NK-92 treated with Interleukin-12 subunit alpha and Interleukin-12 subunit beta, amount 100 ng/mL, for 24 hours (cell line): Measurements from ENCODE around the gene RMND5B.

Source experiments
- DNase-seq: peaks from one replicate; lab custom pipeline; 2025; lab: John Stamatoyannopoulos, UW

The RMND5B gene

DNA sequence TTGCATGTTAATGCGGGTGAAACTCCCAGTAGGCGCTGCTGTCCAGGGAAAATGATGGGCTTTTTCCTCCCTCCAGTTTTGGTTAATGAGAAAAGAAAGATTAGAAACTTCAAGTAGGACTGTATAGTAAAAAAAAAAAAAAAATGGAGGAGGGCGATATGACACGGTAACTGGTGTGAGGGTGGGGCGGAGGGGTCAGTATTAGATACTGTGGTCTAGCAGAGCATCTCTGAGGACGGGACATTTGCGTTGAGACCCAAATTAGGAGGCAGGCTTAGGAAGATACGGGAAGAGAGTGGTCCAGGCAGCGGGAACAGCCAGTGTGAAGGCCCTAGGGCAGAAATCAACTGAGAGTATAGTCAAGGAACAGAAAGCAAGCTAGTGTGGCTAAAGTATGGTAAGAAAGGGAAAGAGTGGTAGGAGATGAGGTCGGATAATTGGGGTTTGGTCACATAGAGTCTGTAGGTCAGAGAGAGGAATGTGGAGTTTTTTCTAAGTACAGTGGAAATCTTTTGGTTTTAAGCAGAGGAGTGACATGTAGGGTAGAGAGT is 707 bp downstream of the RMND5B start:
- no peak for DNase-seq

DNA sequence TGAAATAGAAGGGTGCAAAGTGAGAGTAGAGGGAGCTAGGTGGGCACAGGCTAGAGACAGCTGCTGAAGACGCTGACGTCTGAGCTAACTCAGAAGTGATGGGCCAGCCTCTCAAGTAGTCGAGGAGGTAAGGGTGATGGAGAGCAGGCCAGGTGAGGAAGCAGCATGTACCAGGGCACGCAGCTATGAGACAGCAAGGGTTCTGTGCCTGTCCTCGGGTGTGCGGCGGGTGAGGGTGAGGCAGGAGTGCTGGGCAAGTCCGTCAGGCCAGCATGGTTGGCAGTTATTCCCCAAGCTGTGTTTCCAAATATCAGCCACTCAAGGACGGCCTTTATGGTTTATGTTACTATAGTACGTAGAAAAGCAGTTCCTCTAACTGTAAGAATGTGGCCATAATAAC is 6.2 kb downstream of the RMND5B start:
- DNase-seq: no peak

DNA sequence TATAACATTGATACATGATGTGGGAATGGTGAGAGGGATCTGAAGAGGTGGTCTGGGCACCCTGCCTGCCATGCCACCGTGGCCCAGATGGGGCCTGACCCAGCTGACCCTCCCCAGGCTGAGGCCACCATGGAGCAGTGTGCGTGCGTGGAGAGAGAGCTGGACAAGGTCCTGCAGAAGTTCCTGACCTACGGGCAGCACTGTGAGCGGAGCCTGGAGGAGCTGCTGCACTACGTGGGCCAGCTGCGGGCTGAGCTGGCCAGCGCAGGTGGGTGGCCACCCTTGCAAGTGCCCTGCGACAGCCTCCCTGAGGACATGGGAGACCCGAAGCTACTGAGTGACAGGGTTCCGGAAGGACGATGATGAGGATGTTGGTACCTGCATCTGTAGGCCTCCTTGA is 7.2 kb downstream of the RMND5B start:
- DNase-seq: no peak

DNA sequence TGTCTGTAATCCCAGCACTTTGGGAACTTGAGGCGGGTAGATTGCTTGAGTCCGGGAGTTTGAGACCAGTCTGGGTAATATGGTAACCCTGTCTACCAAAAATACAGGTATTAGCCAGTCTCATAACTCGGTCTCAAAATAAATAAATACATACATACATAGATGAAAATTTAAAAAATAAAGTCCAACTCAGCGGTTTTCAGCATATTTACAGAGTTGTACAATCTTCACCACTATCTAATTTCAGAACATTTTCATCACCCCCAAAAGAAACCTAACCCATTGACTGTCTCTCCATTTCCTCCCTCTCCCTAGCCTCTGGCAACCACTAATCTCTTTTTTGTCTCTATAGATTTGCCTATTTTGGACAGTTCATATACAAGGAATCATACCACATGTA is 10.7 kb downstream of the RMND5B start:
- no peak for DNase-seq

DNA sequence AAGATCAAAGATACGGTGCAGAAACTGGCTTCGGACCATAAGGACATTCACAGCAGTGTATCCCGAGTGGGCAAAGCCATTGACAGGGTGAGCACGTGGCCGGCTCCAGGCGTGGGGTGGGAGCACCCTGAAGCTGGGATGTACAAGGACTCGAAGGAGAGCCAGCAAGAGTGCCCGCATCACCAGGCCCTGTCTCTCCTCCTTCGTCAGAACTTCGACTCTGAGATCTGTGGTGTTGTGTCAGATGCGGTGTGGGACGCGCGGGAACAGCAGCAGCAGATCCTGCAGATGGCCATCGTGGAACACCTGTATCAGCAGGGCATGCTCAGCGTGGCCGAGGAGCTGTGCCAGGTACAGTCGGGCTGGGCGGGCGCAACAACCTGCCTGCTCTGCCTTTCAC is 11.8 kb downstream of the RMND5B start:
- no peak for DNase-seq

DNA sequence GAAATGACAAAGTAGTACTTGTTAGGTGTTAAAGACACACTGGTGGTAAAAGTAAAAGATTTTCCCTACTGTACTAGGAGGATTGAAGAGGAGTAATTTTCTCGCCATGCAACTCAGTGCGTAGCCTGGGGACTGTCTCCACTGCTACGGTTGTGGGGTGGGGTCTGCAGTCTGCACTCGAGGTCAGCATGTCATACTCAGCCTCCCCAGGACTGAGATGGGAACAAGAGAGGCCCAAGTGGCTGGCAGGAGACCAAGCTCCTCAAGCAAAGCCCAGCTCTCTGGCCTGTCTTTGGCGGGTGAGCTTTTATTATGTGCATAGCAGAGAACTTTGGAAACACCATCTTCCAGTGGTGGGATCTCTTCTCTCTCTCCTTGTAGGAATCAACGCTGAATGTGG is 12.4 kb downstream of the RMND5B start:
- DNase-seq: no peak

DNA sequence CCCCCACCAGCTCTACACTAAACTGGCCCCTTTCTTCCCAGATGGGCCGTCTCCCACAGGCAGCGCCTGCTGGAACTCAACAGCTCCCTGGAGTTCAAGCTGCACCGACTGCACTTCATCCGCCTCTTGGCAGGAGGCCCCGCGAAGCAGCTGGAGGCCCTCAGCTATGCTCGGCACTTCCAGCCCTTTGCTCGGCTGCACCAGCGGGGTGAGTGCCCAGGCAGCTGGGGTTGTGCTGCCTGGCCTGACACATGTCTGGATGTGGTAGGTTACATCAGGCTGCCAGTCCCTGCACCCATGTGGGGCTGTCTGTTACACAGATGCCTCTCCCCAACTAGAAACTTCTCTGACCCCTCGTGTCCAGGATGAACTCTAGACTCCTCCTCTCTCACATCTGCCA is 13.1 kb downstream of the RMND5B start:
- DNase-seq: no peak

DNA sequence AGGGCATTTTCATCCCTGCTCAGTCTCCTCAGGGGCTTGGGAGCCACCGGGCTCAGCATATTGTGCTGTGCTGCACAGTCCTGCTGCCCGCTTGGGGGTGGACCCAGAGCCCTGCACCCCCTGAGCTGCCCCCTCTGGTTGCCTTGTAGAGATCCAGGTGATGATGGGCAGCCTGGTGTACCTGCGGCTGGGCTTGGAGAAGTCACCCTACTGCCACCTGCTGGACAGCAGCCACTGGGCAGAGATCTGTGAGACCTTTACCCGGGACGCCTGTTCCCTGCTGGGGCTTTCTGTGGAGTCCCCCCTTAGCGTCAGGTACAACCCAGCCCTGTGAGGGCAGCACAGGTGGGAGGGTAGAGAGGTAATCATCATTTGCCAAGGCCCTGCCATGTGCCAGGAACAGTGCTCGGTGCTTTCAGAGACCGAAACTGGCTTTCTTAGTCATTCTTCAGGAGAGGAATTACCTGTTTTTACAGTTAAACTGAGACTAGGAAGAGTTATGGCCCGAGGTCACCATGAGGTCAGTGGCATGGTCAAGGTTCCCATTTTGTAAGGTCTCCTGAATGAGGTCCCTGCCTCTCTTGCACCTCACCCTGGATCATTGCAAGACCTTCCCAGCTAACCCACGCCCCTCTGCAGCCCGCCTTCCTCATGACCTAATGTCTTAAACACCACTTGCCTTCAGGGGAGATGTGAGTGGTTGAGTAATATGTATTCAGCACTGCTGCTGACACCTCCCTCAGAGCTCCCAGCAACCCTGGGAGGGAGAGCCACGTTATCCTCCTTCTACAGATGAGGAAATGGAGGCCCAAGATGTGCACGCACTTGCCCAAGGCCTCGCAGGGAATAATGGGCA is 15.4 kb downstream of the RMND5B start:
- DNase-seq: peak; percentile 14

DNA sequence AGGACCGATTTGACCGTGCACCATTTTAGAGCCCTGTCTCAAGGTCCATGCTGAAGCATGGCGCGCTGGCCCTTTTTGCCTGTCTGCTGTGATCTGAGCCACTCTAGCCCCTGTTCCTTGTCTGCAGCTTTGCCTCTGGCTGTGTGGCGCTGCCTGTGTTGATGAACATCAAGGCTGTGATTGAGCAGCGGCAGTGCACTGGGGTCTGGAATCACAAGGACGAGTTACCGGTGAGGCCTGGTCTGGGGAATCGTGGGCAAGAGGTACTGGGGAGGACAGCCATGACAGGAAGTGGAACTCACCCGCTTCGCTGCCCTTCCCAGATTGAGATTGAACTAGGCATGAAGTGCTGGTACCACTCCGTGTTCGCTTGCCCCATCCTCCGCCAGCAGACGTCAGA is 16.6 kb downstream of the RMND5B start:
- no peak for DNase-seq

DNA sequence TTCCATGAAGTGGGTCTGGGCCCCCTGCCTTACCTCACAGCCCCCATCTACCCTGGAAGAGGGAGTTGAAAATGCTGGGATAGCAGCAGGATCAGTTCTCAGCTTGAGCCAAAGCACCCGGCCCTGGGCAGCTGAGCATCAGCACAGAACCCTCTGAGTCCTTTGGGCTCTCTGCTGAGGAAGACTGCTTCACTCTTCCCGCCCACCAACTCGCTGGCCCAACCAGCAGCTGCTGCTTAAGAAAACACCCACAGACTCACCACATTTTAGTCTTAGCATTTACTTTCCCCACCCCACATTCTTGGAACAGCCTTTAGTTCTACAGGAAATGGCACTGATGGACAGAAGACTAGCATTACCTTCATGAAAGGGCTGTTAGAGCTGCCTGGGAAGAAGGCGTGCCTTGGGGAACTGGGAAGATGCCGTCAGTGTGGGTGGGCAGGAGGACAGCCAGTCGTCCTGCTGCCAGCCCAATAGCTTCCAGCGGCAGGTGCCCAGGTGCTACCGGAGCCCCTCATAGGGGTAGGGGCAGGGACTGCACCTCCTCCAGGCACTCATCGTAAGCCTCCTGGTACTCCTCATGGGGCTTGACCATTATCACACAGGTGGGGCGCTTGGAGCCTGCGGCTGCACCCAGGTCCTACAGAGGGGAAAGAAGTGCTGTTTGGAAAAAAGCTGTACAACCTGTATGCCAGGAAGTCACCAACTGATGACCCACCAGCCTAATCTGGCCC is 18.6 kb downstream of the RMND5B start:
- no peak for DNase-seq

DNA sequence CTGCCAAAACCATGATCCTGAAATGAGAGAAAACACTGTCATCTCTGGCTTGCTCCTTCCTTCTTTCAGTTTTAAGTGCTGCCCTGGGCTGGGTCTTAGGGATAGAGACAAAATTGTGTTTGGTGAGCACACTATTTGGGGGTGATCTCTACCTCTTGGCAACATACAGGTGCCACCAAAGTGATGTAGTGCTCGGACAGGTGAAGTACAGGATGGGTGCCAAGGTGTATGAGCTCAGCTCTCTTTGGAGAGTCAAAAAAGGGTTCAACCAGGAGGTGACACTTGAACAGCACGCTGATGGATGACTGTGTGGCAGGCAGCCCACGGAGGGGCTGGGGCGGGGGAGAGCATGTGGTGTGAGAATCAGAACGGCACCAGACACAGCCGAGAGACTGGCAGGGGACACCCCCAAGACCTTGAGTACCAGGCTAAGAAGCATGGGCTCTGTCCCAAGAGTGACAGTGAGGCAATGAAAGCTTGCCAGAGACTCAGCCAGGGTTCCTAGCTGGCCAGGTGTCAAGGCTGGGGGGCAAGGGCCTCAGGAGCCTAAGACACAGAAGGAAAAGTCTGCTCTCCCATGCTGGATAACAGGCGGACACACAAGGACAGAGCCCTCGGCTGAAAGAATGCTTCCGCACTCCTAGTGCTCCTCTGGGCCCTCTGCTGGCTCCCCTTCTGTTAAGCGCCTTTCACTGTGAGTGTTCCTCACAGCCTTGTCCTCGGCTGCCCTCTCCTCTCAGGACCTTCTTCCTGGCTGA is 20.3 kb downstream of the RMND5B start:
- no peak for DNase-seq

DNA sequence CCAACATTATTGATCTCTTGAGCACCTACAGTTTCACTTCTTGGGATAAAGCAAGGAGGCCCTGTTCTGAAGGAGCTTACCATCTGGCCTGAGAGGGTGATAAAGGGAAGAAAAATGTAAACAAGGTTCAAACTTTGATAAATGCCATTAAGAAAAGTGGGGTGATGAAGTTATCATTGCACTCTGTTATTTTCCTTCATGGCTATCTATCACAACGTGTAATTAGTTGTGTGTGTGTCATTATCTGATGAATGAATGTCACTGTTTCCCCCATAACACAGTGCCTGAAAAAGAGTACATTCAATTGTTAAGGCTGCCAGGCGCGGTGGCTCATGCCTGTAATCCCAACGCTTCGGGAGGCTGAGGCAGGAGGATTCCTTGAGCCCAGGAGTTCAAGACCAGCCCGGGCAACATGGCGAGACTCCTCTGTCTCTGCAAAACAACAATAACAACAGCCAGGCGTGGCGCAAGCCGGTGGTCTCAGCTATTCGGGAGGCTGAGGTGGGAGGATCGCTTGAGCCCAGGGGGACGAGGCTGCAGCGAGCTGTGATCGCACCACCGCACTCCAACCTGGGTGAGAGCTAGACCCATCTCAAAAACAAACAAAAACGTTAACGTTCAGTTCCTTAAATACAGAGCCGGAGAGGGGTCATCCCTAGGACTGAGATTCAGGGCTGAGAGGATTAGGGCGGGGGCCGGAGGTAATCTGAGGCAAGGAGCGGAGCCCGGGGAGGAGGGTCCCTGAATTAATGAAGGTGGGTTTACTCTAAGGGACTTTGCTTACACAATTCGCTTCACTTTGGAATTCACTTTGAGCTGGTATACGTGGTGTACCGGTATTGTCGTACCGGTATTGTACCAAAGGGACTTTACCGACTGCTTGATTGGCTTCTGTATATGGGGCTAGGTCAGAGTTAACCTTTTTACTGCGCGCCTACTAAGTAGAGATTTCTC is 22.0 kb downstream of the RMND5B start:
- DNase-seq: no peak

DNA sequence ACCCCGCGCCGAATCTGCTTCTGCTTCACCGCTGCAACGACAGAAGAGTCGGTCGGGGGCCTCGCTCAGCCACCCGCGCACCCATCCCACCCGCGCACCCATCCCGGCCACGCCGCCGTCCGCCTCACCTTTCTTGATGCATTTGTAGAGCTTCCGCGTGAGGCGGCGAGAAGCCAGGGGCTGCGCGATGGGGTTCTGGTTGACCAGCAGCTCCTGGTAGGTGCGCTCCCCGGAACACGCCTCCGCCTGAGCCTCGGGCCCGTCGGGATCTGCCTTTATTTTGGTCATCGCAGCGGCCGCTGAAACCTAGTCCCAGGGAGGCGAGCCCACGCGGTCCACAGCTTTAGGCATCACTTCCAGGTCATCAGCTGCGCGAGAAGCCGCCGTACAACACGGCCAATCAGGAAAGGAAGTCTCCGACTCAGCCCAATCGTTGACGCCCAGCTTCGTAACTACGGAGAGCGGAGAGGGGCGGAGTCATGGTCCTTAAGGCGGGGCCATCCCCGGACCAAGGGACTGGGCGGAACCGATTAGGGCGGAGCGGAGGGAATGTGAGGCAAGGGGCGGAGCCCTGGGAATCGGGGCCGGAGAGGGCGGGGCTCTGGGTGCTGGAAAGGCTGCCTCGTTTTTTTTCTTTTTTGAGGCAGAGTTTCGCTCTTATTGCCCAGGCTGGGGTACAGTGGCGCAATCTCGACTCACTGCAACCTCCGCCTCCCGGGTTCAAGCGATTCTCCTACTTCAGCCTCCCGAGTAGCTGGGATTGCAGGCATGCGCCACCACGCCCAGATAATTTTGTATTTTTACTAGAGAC is 22.9 kb downstream of the RMND5B start, which contains the start of gene NHP2:
TSS of gene NHP2 (minus strand) at position 356 of the 811 bp plus-strand sequence. CDS start at position 288, 68 bp downstream.
- DNase-seq: peak; percentile 95

DNA sequence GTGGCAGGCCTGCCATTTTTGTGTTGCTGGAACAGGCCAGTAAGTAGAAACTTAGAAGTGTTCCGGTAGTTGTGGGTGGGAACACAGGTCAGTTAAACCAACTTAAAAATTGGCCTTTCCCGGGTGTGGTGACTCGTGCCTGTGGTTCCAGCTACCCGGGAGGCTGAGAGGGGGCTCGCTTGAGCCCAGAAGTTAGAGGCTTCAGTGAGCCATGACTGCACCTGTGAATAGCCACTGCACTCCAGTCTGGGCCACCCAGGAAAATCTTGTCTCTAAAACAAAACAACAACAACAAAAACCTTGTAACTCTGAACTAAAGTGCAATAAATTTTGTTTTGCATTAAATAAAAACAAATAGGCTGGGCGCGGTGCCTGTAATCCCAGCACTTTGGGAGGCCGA is 24.3 kb downstream of the RMND5B start:
- no peak for DNase-seq

DNA sequence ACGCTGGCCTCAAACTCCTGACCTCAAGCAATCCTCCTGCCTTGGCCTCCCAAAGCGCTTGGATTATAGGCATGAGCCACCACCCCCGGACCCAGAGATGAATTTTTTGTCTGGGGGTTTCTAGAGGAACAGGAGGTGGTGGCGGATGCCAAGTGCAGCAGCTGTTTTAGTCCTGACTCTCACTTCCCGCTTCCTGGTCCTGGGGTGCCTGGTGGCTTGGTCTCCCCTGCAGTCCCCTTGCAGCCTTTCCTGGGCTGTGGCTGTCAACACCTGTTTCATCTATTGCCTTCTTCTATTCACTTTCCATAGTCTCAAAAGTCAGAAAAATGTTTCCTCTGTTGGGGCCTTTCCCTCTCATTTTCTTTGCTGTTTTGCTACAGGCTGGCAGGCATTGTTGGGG is 29.4 kb downstream of the RMND5B start:
- DNase-seq: no peak

DNA sequence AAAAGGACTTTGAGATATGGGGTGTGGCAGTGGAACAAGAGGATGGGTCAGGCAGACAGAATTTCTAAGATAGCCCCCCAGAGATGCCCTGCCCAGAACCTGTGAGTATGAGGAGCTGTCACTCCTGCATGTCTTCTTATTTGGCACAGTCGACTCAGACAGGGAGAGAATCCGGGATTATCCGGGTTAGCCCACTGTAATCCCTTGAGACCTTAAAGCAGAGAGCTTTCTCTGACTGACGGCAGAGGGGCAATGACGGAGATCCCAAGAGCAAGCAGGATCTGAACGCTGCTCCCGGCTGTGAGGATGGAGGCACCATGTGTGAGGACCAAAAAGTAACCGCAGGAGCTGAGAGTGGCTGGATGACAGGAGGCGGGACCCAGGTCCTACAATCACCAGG is 31.7 kb downstream of the RMND5B start:
- DNase-seq: no peak

DNA sequence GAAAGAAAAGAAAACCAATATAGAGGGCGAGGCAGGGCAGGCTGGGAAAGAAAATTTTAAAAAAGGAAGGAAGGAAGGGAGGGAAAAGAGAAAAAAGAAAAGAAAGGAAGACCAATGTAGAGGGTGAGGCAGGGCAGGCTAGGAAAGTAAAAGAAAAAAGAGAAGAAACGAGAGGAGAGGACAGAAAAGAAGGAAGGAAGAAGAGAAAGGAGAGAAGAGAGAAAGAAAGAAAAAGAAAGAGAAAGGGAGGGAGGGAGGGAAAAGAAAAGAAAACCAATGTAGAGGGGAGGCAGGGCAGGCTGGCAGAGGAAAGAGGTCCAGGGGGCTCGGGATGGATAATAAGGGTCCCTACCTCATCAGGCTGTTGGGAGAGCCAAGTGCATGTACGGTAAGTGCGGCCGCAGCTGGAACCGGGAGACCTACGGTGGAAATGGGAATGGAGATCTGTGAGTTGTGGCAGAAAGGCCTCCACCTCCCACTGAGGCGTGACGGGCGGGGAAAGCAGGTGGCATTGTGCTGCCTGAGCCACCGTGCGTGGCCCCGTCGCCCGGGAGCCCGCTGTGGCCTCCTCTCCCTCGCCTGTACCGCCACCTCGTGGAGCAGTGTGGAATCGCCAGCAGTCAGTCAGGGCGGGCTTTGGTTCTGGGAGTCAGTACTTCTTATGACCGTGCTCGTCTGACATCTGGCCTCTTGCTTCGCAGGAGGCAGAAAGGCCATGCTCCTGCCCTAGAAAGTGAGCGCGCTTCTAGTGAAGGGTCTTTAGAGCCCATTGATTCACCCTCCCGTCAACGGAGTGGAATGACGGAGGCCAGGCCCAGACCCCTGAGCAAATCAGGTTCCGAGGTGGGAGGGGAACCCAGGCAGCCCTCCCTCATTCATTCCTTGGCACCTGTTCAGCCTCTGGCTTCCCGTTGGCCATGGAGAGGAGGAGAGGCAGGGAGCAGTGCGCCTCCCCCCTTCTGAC is 33.2 kb downstream of the RMND5B start:
- DNase-seq: peak; percentile 67

DNA sequence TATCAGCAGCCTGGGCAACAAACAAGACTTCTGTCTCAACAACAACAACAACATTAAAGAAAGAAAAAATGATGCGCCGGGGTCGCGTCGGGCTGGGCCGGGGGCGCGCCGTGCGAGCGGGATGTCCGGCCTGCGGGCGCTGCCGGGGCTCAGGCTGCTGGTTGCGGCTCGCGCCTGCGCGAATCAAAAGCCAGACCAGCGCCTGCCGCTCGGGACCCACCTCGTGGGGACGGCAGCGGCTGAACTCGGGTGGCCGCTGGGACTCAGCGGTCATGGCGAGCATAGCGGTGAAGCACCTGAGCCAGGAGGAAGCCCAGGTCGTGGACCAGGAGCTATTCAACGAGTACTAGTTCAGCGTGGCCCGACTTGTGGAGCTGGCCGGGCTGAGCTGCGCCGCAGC is 34.8 kb downstream of the RMND5B start:
- no peak for DNase-seq

DNA sequence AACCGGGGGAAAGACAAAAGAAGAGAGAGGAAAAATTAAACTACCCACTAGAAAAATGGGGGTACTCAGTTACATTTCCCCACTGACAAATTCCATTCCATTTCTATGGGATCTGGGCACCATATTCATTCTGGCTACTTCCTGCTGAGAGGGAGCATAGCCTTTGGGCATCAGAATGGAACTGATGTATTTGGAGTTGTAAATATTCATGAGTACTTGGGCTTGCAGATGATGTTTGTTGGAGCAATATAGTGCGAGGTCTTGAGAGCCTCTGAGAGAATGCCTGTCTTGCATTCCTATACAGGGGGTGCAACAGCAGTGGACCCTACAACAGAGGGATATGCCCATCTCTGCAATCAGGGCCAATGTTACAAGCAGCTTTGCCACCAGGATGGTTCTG is 39.6 kb downstream of the RMND5B start:
- DNase-seq: no peak
